Activated T-cell treated with anti-CD3 and anti-CD28 coated beads, Interleukin-2, amount 50 U/mL, for 1 hour (primary cell): ENCODE measurements around the gene SNX5.

Source experiments
- DNase-seq: peaks from one replicate; pipeline ENCODE4 v3.0.0-alpha.2; 2020

Gene SNX5

GRCh38 chr20:17958373-17959256 lies 10.0 kb downstream of the SNX5 start:
- no peak for DNase-seq

GRCh38 chr20:17957505-17958363 lies 10.9 kb downstream of the SNX5 start:
- DNase-seq, result no peak

DNA sequence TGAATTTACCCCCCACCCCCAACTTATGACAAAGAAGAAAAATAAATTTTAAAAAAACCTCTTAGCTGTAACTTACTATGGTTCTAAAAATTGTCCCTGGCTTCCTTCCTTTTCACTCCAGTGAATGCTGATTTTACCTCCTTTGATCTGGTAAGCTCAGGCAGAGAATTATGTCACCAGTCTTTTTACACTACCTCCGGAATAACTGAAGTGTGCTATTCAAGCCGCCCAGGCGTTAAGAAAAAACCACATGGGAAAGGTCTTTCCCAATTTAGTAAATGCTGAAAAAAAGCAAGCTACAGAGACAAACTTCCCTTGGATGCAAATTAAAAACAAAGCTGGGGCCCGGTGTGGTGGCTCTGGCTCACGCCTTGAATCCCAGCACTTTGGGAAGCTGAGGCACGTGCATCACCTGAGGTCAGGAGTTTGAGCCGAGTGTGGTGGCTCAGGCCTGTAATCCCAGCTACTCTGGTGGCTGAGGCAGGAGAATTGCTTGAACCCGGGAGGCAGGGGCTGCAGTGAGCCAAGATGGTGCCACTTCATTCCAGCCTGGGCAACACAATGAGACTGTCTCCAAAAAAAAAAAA lies 12.4 kb downstream of the SNX5 start:
- no peak for DNase-seq

DNA sequence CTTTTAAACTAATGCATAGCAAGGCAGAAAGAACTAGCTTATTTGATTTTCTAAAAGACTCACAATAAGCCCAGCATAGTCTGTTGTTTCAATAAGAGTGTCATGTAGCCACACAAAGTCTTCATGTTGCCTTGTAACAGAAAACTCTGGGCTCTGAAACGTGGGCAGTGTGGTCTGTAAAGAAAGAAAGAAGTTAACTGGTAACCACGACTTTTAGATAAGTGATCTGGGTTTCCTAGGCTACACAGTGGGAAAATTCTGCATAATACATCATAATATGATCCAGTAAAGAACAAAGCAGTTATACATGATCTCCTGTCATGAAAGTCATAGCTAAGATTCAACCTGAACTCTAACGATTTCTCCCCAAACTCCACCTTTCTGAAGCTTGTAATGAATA lies 13.3 kb downstream of the SNX5 start:
- DNase-seq, result no peak

GRCh38 chr20:17953935-17954334 lies 14.7 kb downstream of the SNX5 start:
- no peak for DNase-seq

GRCh38 chr20:17952692-17953684 lies 15.6 kb downstream of the SNX5 start:
- DNase-seq, result no peak

DNA sequence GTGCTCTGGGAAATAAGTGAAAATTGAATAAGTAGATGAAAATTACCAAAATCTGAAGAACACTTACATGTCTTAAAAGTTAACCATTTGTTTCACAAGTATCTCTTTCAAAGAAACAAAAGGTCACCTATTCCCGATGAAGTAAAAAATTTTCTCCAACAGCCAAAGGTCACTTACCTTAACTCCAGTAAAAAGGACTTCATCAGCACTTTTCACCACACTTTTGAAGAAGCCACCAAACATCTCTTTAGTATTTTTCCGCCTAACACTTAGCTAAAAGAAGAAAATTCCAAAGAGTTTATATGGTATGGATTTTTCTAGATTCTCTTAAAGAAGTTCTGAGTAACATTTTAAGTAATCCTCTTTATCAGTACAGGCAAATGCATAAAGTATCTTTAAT lies 17.3 kb downstream of the SNX5 start:
- DNase-seq, result no peak

GRCh38 chr20:17950670-17951069 lies 17.9 kb downstream of the SNX5 start:
- no peak for DNase-seq

DNA sequence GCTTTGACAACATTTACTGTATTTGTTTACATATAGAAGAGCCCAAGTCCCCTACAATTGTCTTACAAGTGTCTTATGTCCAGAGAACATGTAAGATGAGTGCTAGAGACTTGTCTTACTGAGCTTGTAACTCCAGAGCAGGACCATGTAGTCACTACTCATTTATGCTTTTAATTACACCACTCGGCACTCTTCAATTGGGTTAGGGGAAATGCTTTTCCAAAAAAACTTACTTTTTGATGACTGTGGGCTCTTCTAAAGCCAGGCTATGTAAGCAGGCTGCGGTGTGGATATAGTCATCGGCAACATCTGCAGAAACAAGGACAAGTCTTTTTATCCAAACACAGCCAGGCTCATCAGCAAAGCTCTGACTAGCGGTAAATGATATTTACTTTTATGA lies 18.7 kb downstream of the SNX5 start:
- no peak for DNase-seq

DNA sequence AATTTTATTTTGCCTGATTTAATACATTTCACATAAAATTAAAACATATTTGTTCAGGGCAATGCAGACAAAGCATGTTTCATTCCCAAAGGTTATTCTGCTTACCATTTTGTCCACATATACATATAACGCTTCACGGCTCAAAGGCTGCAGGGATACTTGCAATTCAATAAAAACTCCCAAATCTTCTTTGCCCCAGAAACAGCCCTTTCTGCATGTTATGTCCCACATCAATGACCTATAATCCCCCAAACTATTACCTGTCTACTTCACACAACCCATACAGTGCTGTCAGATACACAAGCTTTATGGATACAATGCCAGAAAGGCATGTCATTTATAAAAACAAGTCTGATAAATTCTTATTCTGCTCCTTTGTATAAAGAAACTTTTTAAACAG lies 20.2 kb downstream of the SNX5 start:
- DNase-seq, result no peak

- DNase-seq, result no peak
Measured at GRCh38 chr20:17947474-17947815, 21.1 kb downstream of the SNX5 start.

GRCh38 chr20:17946572-17947473 lies 21.8 kb downstream of the SNX5 start:
- no peak for DNase-seq

DNA sequence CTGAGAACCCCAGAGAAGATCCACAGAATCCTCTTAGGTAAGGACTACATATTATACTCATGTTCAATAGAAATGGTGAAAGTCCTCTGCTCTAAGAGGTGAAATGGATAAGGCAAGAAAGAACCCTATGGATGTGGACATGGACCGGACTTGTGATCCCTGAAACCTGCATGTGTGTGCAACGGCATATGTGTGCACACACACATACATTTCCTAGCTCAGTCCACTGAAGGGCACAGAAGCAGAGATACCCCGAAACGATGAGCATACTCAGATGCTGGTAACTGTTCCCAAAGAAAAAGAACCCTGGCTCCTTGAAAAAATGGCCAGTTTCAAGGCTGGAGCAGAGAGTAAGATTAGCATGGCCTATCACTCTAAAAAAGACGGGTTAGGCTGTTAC lies 22.6 kb downstream of the SNX5 start:
- DNase-seq, result no peak

- DNase-seq, result no peak
Measured at GRCh38 chr20:17944854-17945474, 23.6 kb downstream of the SNX5 start.

DNA sequence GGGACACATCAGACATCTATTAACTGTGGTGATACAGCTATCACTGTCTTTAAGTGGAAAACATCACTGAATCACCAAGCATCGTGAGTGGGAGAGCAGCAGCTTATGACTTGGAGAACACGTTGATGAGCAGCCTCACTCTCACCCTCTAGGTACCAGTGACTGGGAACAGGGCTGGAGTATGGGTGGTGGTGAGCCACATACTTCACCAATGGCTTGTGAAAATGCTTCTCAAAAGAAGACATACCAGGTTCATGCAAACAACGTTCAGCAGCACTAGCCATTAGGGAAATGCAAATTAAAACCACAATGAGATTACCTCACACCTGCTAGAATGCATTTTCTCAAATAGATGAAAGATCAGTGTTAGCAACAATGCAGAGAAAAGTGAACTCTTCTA lies 25.3 kb downstream of the SNX5 start:
- no peak for DNase-seq

- DNase-seq, result no peak
Measured at GRCh38 chr20:17941826-17942196, 26.8 kb downstream of the SNX5 start.

DNA sequence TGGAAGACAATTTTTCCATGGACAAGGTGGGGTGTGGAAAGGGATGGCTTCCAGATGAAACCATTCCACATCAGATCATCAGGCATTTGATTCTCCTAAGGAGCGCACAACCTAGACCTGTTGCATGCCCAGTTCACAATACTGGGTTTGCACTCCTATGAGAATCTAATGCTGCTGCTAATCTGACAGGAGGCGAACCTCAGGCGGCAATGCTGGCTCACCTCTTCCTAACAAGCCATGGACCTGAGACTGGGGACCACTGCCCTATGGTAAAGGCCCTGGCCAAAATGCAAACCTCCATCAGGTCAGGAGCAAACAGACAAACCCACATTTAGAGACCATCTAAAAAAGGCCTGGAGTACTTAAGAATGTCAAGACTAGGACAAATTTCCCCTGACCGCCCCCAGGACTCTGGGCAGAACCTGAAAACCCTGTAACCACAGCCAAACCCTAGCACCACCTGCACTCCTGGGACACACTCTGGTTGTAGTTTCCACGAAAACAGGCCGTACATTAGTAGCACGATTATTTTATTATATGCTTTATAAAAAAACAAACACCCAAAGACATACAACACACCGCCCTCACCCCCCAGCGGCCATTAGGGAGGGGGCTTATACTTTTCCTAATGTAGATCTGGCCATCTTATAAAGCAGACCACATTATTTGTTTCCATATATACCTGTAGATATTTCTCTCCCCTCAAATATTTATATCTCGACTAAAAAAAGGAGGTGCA lies 27.3 kb downstream of the SNX5 start:
- no peak for DNase-seq

DNA sequence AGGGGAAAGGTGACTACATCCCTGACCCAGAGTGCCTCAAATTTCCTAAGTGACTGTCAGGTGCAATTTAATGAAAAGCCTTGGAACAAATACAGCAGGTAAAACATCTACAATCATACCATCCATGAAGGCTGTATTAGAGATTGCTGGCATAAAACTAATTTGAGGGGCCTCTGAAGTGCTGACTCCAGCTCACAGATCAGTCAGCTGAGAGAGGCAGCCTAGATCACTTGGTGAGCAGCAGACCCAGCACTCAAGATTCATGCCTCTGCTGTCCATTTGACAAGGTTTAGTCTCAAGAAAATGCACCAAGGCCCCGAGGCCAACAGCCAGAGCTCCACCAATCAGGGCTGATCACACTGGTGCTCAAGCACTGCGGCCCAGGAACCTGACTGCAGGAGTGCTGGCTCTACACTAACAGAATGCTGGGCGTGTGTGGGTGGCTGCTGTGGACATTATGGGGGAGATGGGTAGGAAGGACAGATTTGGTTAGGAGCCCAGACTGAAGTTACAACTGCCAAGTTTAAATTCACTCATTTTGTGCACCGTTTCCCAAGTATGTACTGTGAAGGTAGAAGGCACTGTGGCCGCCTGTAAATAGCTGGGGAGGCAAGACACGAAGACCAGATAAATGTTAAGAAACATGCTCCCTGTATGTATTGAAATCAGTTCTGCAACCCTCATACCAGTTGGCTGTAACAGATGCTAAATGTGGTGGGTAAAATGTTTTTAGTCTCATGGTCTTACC lies 28.2 kb downstream of the SNX5 start:
- DNase-seq, result no peak

DNA sequence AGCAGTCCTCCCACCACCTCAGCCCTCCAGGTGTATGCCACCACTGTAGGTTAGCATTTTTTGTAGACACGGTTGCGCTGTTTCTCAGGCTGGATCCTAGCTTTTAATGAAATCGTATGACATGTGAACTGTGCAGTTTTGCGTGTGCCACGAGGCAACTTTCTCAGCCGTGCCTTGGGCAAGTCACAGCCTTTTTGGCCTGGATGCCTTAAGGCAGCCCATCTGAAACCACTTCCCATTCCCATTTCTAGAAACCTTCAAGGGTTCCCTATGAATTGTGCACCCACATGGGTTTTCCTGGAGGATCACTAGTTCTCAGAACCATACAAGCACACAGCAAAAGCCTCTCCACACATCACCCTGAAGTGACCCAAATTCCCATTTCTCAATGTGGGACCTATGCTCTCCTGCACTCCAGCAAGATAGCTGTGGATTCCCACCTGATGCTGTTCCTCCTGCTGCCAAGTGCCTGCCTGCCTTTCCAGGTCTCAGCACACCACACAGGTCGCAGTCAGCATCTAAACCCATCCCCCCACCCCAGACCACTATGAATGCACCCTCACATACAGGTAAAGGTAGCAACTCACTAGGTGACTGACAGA lies 28.9 kb downstream of the SNX5 start:
- no peak for DNase-seq
